ENCODE measurements around the gene BDKRB1. TPM values are rescaled to one million over a fixed set of nuclear protein-coding genes. Genes with fewer than 3 reads are reported as not detected.

BDKRB1 gene
- total and polyA plus RNA-seq, 2 donors (not counting 3 experiments of a cell fraction or from before 2014, with no cell fraction given): not detected

DNA sequence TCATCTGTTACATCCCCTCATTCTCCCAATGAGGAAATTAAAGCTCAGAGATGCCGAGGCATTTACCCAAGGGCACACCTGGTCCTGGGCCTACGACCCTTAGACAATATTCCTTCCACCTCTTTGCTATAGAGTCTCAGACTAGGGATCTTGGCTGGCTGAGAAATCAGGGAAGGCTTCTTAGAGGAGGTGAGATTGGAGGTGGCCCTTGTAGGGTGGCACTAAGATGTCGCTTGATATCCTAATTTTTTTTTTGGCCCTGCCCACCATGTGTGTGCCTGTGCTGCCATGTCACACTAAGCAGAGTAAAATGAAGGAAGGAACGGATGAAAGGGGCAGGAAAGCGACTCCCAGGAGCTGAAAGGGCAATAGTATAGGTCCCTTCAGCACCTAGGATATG is 30.8 kb upstream of the BDKRB1 start:
- no peak overlapping the region for H3K27ac ChIP-seq (ENCODE audit: insufficient read depth, low read depth, low read length)
- CTCF ChIA-PET: no interaction called here
- BruUV-seq (replicated peaks): no TSS peak

DNA sequence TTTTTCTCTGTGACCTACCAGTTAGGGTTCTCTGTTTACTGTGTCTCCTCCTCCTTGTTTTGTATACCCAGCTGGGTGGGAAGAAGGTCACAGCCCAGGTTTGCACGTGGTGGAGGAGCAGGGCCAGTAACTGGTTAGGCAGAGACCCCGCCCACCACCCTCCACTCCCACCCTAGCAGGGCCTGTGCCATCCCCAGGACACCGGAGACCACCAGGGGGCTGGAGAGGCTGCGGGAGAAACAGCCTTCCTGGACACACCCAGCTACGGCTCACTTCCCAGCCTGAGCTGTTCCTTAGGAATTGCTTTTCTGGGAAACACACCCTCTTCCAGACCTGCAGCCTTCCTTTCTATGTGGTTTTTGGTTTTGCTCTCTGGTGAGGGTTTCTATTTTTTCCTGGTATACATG is 30.3 kb upstream of the BDKRB1 start:
- Histone ChIP-seq H3K4me2 (ENCODE audit: insufficient read depth, low read length) (no peak overlapping the region), H3K4me3 (replicated peaks in 1 of 3; ENCODE audit: insufficient read depth in 1 of 3, low read depth in 1 of 3, low read length in 3 of 3) (no peak overlapping the region), H3K9me1 (replicated peaks; ENCODE audit: control insufficient read depth, extremely low read depth, insufficient read depth, low read length) (no peaks in the 10 kb centered on the region), H3K36me3 (ENCODE audit: control insufficient read depth in 2 of 2, extremely low read depth in 1 of 2, insufficient read depth in 2 of 2, low read length in 2 of 2) (no peaks in the 10 kb centered on the region), H3K9me3 (replicated peaks; ENCODE audit: control insufficient read depth, insufficient read depth, low read length) (no peaks in the 10 kb centered on the region), H3K27me3 (ENCODE audit: control insufficient read depth in 2 of 2, insufficient read depth in 2 of 2, low read length in 2 of 2) (no peaks in the 10 kb centered on the region), H3K27ac (ENCODE audit: insufficient read depth, low read depth, low read length) (no peak overlapping the region), H3K9ac (replicated peaks; ENCODE audit: extremely low read depth, insufficient read depth, low read length) (no peak overlapping the region), H3K79me2 (ENCODE audit: control insufficient read depth, insufficient read depth, low read length) (no peaks in the 10 kb centered on the region), H2AFZ (ENCODE audit: low read depth, low read length) (no peak overlapping the region), H3K4me1 (ENCODE audit: control insufficient read depth, extremely low read depth, insufficient read depth, low read length) (no peaks in the 10 kb centered on the region), H4K20me1 (replicated peaks; ENCODE audit: control insufficient read depth, extremely low read depth, insufficient read depth, low read length) (no peaks in the 10 kb centered on the region)
- ChIA-PET POLR2A (no interaction called here), CTCF (no interaction called here)
- DNase-seq (ENCODE audit: low read depth, low spot score) (no peak), FAIRE-seq (no peak)
- intact Hi-C loops (cut with micrococcal nuclease): no loop called here
- no TSS peak for BruUV-seq (replicated peaks)
- no peak for TF ChIP-seq JUN (IDR thresholded peaks at IDR 0.05; ENCODE audit: borderline replicate concordance, insufficient read depth, insufficient read length, low read depth)
- no peak for TF ChIP-seq CTCF (IDR thresholded peaks at IDR 0.05; ENCODE audit: extremely low read depth in 1 of 2, insufficient read depth in 1 of 2, low read depth in 1 of 2, low read length in 2 of 2)
- dilution Hi-C loops (cut with MboI; ENCODE audit: extremely low pct_ligation_motif_present, low sequenced_read_pairs): no loop called here

More for the DNA sequence above, 30.8 kb upstream of the BDKRB1 start:
- Histone ChIP-seq H3K36me3 (ENCODE audit: control insufficient read depth in 2 of 2, extremely low read depth in 1 of 2, insufficient read depth in 2 of 2, low read length in 2 of 2) (no peaks in the 10 kb centered on the region), H3K4me1 (ENCODE audit: control insufficient read depth, extremely low read depth, insufficient read depth, low read length) (no peaks in the 10 kb centered on the region), H3K4me3 (replicated peaks in 1 of 3; ENCODE audit: insufficient read depth in 1 of 3, low read depth in 1 of 3, low read length in 3 of 3) (no peak overlapping the region), H2AFZ (ENCODE audit: low read depth, low read length) (no peak overlapping the region), H3K4me2 (ENCODE audit: insufficient read depth, low read length) (no peak overlapping the region), H3K9me1 (replicated peaks; ENCODE audit: control insufficient read depth, extremely low read depth, insufficient read depth, low read length) (no peaks in the 10 kb centered on the region), H3K9me3 (replicated peaks; ENCODE audit: control insufficient read depth, insufficient read depth, low read length) (no peaks in the 10 kb centered on the region), H3K79me2 (ENCODE audit: control insufficient read depth, insufficient read depth, low read length) (no peaks in the 10 kb centered on the region), H4K20me1 (replicated peaks; ENCODE audit: control insufficient read depth, extremely low read depth, insufficient read depth, low read length) (no peaks in the 10 kb centered on the region), H3K27me3 (ENCODE audit: control insufficient read depth in 2 of 2, insufficient read depth in 2 of 2, low read length in 2 of 2) (no peaks in the 10 kb centered on the region), H3K9ac (replicated peaks; ENCODE audit: extremely low read depth, insufficient read depth, low read length) (no peak overlapping the region)
- POLR2A ChIA-PET: no interaction called here
- FAIRE-seq: no peak
- dilution Hi-C loops (cut with MboI; ENCODE audit: extremely low pct_ligation_motif_present, low sequenced_read_pairs) (no loop called here), intact Hi-C loops (cut with micrococcal nuclease) (no loop called here)
- DNase-seq (ENCODE audit: low read depth, low spot score): no peak
- TF ChIP-seq FOS (IDR thresholded peaks at IDR 0.05; ENCODE audit: borderline replicate concordance, insufficient read depth, low read length) (no peak), POLR2AphosphoS5 (IDR thresholded peaks at IDR 0.05; ENCODE audit: insufficient read depth, low read depth, low read length) (no peak), POLR2A (IDR thresholded peaks at IDR 0.05; ENCODE audit: low read depth, low read length) (no peak), MYC (IDR thresholded peaks at IDR 0.05; ENCODE audit: low read depth, low read length) (no peak)
